Trophoblast cell (in vitro differentiated cells and primary cell): ENCODE data around the gene DDX31.

Experiments used
- DNase-seq, 2 donors: peaks; one replicate each; pipeline ENCODE4 v3.0.0-alpha.2; 2016
- H2AFZ ChIP-seq: 2 replicates; pipeline ENCODE4 v1.6.1; 2013; ENCODE audit warnings: low read length, moderate library complexity, mild to moderate bottlenecking; ENCODE audit not compliant: insufficient read depth, poor library complexity
- H2AK5ac ChIP-seq: 2 replicates; pipeline ENCODE4 v1.6.1; 2013; ENCODE audit warnings: mild to moderate bottlenecking, low read length
- H2BK120ac ChIP-seq: 2 replicates; pipeline ENCODE4 v1.6.1; 2013; ENCODE audit warnings: low read length, mild to moderate bottlenecking, moderate library complexity; ENCODE audit not compliant: insufficient read depth, poor library complexity
- H2BK12ac ChIP-seq: 2 replicates; pipeline ENCODE4 v1.6.1; 2013; ENCODE audit warnings: mild to moderate bottlenecking, low read length, moderate library complexity
- H2BK5ac ChIP-seq: 2 replicates; pipeline ENCODE4 v1.6.1; 2013; ENCODE audit warnings: low read length, low read depth, moderate library complexity, mild to moderate bottlenecking; ENCODE audit not compliant: poor library complexity
- H3K14ac ChIP-seq: 2 replicates; pipeline ENCODE4 v1.6.1; 2013; ENCODE audit warnings: mild to moderate bottlenecking, low read length
- H3K18ac ChIP-seq: 2 replicates; pipeline ENCODE4 v1.6.1; 2013; ENCODE audit warnings: mild to moderate bottlenecking, low read length
- H3K23ac ChIP-seq: 2 replicates; pipeline ENCODE4 v1.6.1; 2013; ENCODE audit warnings: low read length
- H3K27ac ChIP-seq: 2 replicates; pipeline ENCODE4 v1.5.1; 2013; ENCODE audit warnings: low read depth, mild to moderate bottlenecking, inconsistent platforms, low read length, moderate library complexity
- H3K27me3 ChIP-seq: 2 replicates; pipeline ENCODE4 v1.6.1; 2013; ENCODE audit warnings: inconsistent platforms, mild to moderate bottlenecking, low read length, moderate library complexity; ENCODE audit not compliant: insufficient read depth
- H3K36me3 ChIP-seq, 2 experiments: 1 replicate in 1 of 2; 2 replicates in 1 of 2; pipeline ENCODE4 v1.6.1; 2013; ENCODE audit warnings: low read length in 2 of 2, mild to moderate bottlenecking in 2 of 2, moderate library complexity in 1 of 2; ENCODE audit not compliant: insufficient read depth in 2 of 2, control insufficient read depth in 1 of 2
- H3K4ac ChIP-seq: 2 replicates; pipeline ENCODE4 v1.6.1; 2013; ENCODE audit warnings: low read depth, mild to moderate bottlenecking, low read length, moderate library complexity
- H3K4me1 ChIP-seq, 2 experiments: 1 replicate in 1 of 2; 2 replicates in 1 of 2; pipeline ENCODE4 v1.6.1; 2013; ENCODE audit warnings: low read length in 2 of 2, mild to moderate bottlenecking in 2 of 2, moderate library complexity in 1 of 2; ENCODE audit not compliant: insufficient read depth in 2 of 2, control insufficient read depth in 1 of 2
- H3K4me2 ChIP-seq: 2 replicates; pipeline ENCODE4 v1.6.1; 2013; ENCODE audit warnings: inconsistent platforms, mild to moderate bottlenecking, low read length, moderate library complexity
- H3K4me3 ChIP-seq: 2 replicates; pipeline ENCODE4 v1.5.1; 2013; ENCODE audit warnings: mild to moderate bottlenecking, low read depth, low read length, inconsistent platforms
- H3K79me1 ChIP-seq: one replicate; pipeline ENCODE4 v1.6.1; 2013; ENCODE audit warnings: low read length
- H3K79me2 ChIP-seq: 2 replicates; pipeline ENCODE4 v1.6.1; 2013; ENCODE audit warnings: low read length, mild to moderate bottlenecking; ENCODE audit not compliant: control insufficient read depth, insufficient read depth, poor library complexity
- H3K9ac ChIP-seq: 2 replicates; pipeline ENCODE4 v1.6.1; 2013; ENCODE audit warnings: mild to moderate bottlenecking, low read length
- H3K9me3 ChIP-seq: 2 replicates; pipeline ENCODE4 v1.6.1; 2013; ENCODE audit warnings: low read depth, mild to moderate bottlenecking, control low read depth, inconsistent platforms, low read length; ENCODE audit not compliant: insufficient read depth
- H4K12ac ChIP-seq: 2 replicates; pipeline ENCODE4 v1.6.1; 2013; ENCODE audit warnings: low read depth, mild to moderate bottlenecking, low read length, moderate library complexity
- H4K8ac ChIP-seq: 2 replicates; pipeline ENCODE4 v1.6.1; 2013; ENCODE audit warnings: low read depth, mild to moderate bottlenecking, low read length, moderate library complexity
- H4K91ac ChIP-seq: one replicate; pipeline ENCODE4 v1.6.1; 2013; ENCODE audit warnings: low read depth, mild to moderate bottlenecking, low read length, moderate library complexity
- WGBS: extraction: QIAGEN DNeasy Blood & Tissue Kit; methylation state at CpG from one replicate; pipeline ENCODE4 v1.1.7; 2013; ENCODE audit warnings: missing lambda C conversion rate; ENCODE audit not compliant: insufficient read length, insufficient coverage; ENCODE audit errors: extremely low coverage; 5-methylcytosine and 5-hydroxymethylcytosine counted together

DDX31 gene

GRCh38 chr9:132585954-132586829 lies 83.6 kb downstream of the DDX31 start:
- Histone ChIP-seq H4K91ac (no peak overlapping the region), H3K9ac (no peak overlapping the region), H3K4me3 (no peak overlapping the region), H3K9me3 (peaks cover 3% of the 10 kb centered on the region), H3K4me1 (no peaks in the 10 kb centered on the region), H3K36me3 (no peaks in the 10 kb centered on the region), H3K23ac (no peak overlapping the region), H2BK5ac (no peak overlapping the region), H3K79me1 (no peaks in the 10 kb centered on the region), H2BK12ac (no peak overlapping the region), H3K79me2 (no peaks in the 10 kb centered on the region), H4K8ac (no peak overlapping the region), H3K4me2 (no peak overlapping the region), H3K14ac (no peak overlapping the region), H3K27me3 (peaks cover 92% of the 10 kb centered on the region), H4K12ac (no peak overlapping the region), H2BK120ac (no peak overlapping the region), H2AFZ (no peak overlapping the region), H3K18ac (no peak overlapping the region), H2AK5ac (no peak overlapping the region), H3K27ac (no peak overlapping the region), H3K4ac (no peak overlapping the region)
- no peak for DNase-seq
- WGBS, result no CpG with 5 or more reads among the region's 42 CpGs

- no peak overlapping the region for H3K4me3 ChIP-seq
- H3K4me2 ChIP-seq, result no peak overlapping the region
- H4K8ac ChIP-seq, result no peak overlapping the region
- H2BK12ac ChIP-seq, result no peak overlapping the region
- no peak overlapping the region for H3K23ac ChIP-seq
- H3K79me1 ChIP-seq, result no peaks in the 10 kb centered on the region
- WGBS, result no CpG with 5 or more reads among the region's 30 CpGs
- H3K27me3 ChIP-seq, result peaks cover 93% of the 10 kb centered on the region
- no peaks in the 10 kb centered on the region for H3K4me1 ChIP-seq
- no peaks in the 10 kb centered on the region for H3K79me2 ChIP-seq
- no peak for DNase-seq
- no peak overlapping the region for H2BK120ac ChIP-seq
- H3K4ac ChIP-seq, result no peak overlapping the region
- no peak overlapping the region for H3K14ac ChIP-seq
- H2BK5ac ChIP-seq, result no peak overlapping the region
- no peak overlapping the region for H4K12ac ChIP-seq
- peaks cover 8% of the 10 kb centered on the region for H3K9me3 ChIP-seq
- H3K18ac ChIP-seq, result no peak overlapping the region
- no peak overlapping the region for H2AK5ac ChIP-seq
- no peak overlapping the region for H3K9ac ChIP-seq
- no peak overlapping the region for H3K27ac ChIP-seq
- no peak overlapping the region for H4K91ac ChIP-seq
- H3K36me3 ChIP-seq, result no peaks in the 10 kb centered on the region
- no peak overlapping the region for H2AFZ ChIP-seq
Observed at GRCh38 chr9:132584601-132585560, 84.9 kb downstream of the DDX31 start.

- no peak for DNase-seq
- H3K79me1 ChIP-seq, result no peaks in the 10 kb centered on the region
- H3K23ac ChIP-seq, result no peak overlapping the region
- no peak overlapping the region for H3K4ac ChIP-seq
- peaks cover 9% of the 10 kb centered on the region for H3K9me3 ChIP-seq
- H2AFZ ChIP-seq, result no peak overlapping the region
- H3K18ac ChIP-seq, result no peak overlapping the region
- no peak overlapping the region for H2BK120ac ChIP-seq
- no peak overlapping the region for H3K4me2 ChIP-seq
- H2BK12ac ChIP-seq, result no peak overlapping the region
- H3K27ac ChIP-seq, result no peak overlapping the region
- H4K8ac ChIP-seq, result no peak overlapping the region
- H4K12ac ChIP-seq, result no peak overlapping the region
- no peaks in the 10 kb centered on the region for H3K79me2 ChIP-seq
- no peaks in the 10 kb centered on the region for H3K36me3 ChIP-seq
- H3K27me3 ChIP-seq, result peaks cover 93% of the 10 kb centered on the region
- H2AK5ac ChIP-seq, result no peak overlapping the region
- WGBS, result no CpG with 5 or more reads among the region's 8 CpGs
- no peak overlapping the region for H4K91ac ChIP-seq
- H2BK5ac ChIP-seq, result no peak overlapping the region
- no peak overlapping the region for H3K4me3 ChIP-seq
- H3K14ac ChIP-seq, result no peak overlapping the region
- H3K9ac ChIP-seq, result no peak overlapping the region
- no peaks in the 10 kb centered on the region for H3K4me1 ChIP-seq
Observed at GRCh38 chr9:132583584-132584304, 86.0 kb downstream of the DDX31 start.
